K562 (cell line): ENCODE measurements around the gene SFMBT2. TPM values are rescaled to one million over a fixed set of nuclear protein-coding genes. Genes with fewer than 3 reads are reported as not detected.

Experiments used
- ATAC-seq: fragments of 200-7000 bp; cut with Tn5 transposase; 3 replicates; pipeline ENCODE4 v1.9.1; 2020; ENCODE audit warnings: moderate library complexity
- BruUV-seq: library from RNA; stranded (reverse); fragments of 400-500 nt; replicated peaks from 2 replicates; lab custom pipeline; 2021; lab: Mats Ljungman, UMichigan
- CTCF ChIA-PET: fragments of 300-600 bp; formaldehyde crosslinking; extraction: SDS; loops from one replicate; lab custom pipeline; 2021; ENCODE audit warnings: low intra/inter-chr PET ratio; lab: Yijun Ruan, JAX
- POLR2A ChIA-PET: fragments of 300-600, 350-650 bp; sonication (Branson Sonifier 250); formaldehyde crosslinking; extraction: SDS; loops from one replicate; lab custom pipeline; 2021; ENCODE audit warnings: antibody characterized with exemption, inconsistent platforms; lab: Yijun Ruan, JAX
- DNase-seq, 4 experiments: peaks; one replicate each; pipeline versions ENCODE4 v3.0.0 to v3.0.0-alpha.2; 2011 to 2018; ENCODE audit warnings: low spot score in 3 of 4, mixed read lengths in 3 of 4; ENCODE audit errors: extremely low read depth in 1 of 4
- FAIRE-seq: peaks from 2 replicates; lab custom pipeline; 2011; peaks lifted over from hg19 to GRCh38; lab: Jason Lieb, UNC
- H2AFZ ChIP-seq: 2 replicates; pipeline ENCODE4 v1.6.0; 2011; ENCODE audit warnings: low read depth, low read length, control low read depth, inconsistent platforms
- H3K27ac ChIP-seq: fragments of 200-600 bp; 3 replicates; pipeline ENCODE4 v1.8.0; 2011; ENCODE audit warnings: low read depth, mild to moderate bottlenecking, control low read depth, inconsistent platforms, low read length, moderate library complexity, mixed read lengths; ENCODE audit errors: extremely low read depth
- H3K27me3 ChIP-seq, 2 experiments: fragments of 300-600 bp in 1 of 2; 2 replicates in 1 of 2; 3 replicates in 1 of 2; pipeline versions ENCODE4 v1.6.0 to v1.8.0; 2011; ENCODE audit warnings: inconsistent platforms in 2 of 2, low read length in 2 of 2, mild to moderate bottlenecking in 1 of 2, mixed read lengths in 1 of 2, moderate library complexity in 1 of 2; ENCODE audit not compliant: control insufficient read depth in 2 of 2, insufficient read depth in 2 of 2
- H3K36me3 ChIP-seq: fragments of 300-600 bp; 3 replicates; pipeline ENCODE4 v1.8.0; 2011; ENCODE audit warnings: mild to moderate bottlenecking, low read length, inconsistent platforms; ENCODE audit not compliant: control insufficient read depth, insufficient read depth
- H3K4me1 ChIP-seq, 2 experiments: fragments of 200-600 bp in 1 of 2; replicated peaks in 1 of 2; 2 replicates in 1 of 2; 3 replicates in 1 of 2; pipeline versions ENCODE4 v1.5.1 to v1.8.0; 2011; ENCODE audit warnings: inconsistent platforms in 2 of 2, low read length in 2 of 2, mild to moderate bottlenecking in 1 of 2, mixed read lengths in 1 of 2, moderate library complexity in 1 of 2; ENCODE audit not compliant: control insufficient read depth in 2 of 2, insufficient read depth in 2 of 2
- H3K4me2 ChIP-seq: 2 replicates; pipeline ENCODE4 v1.6.1; 2011; ENCODE audit warnings: low read length, control low read depth, inconsistent platforms, mixed read lengths; ENCODE audit not compliant: insufficient read depth
- H3K4me3 ChIP-seq: fragments of 200-600 bp; sonication (generic), shearing (Covaris generic); 2 replicates; pipeline ENCODE4 v1.5.1; 2016; ENCODE audit warnings: control low read depth, inconsistent platforms
- H3K79me2 ChIP-seq: fragments of 200-600 bp; 3 replicates; pipeline ENCODE4 v1.8.0; 2011; ENCODE audit warnings: low read length, inconsistent platforms; ENCODE audit not compliant: control insufficient read depth, insufficient read depth
- H3K9ac ChIP-seq, 2 experiments: 2 replicates each; pipeline versions ENCODE4 v1.6.0 to v1.6.1; 2011; ENCODE audit warnings: low read depth in 2 of 2, low read length in 2 of 2, control low read depth in 1 of 2, inconsistent platforms in 1 of 2, mild to moderate bottlenecking in 1 of 2, mixed read lengths in 1 of 2; ENCODE audit not compliant: insufficient read depth in 1 of 2
- H3K9me1 ChIP-seq: one replicate; pipeline ENCODE4 v1.6.0; 2011; ENCODE audit warnings: inconsistent platforms, mild to moderate bottlenecking, low read length, moderate library complexity; ENCODE audit not compliant: control insufficient read depth, insufficient read depth
- H3K9me3 ChIP-seq: replicated peaks from 2 replicates; pipeline ENCODE4 v1.5.1; 2011; ENCODE audit warnings: low read depth, low read length, inconsistent platforms; ENCODE audit not compliant: control insufficient read depth, insufficient read depth
- H4K20me1 ChIP-seq: replicated peaks from 2 replicates; pipeline ENCODE4 v1.6.1; 2011; ENCODE audit warnings: low read length, inconsistent platforms, mixed read lengths; ENCODE audit not compliant: control insufficient read depth, insufficient read depth
- E2F6 ChIP-seq, 2 experiments: IDR thresholded peaks; 2 replicates each; pipeline ENCODE4 v1.6.1; 2011; ENCODE audit warnings: borderline replicate concordance in 1 of 2, control low read depth in 1 of 2, low read depth in 1 of 2, low read length in 1 of 2, mild to moderate bottlenecking in 1 of 2, mixed read lengths in 1 of 2, moderate library complexity in 1 of 2; ENCODE audit not compliant: insufficient read depth in 1 of 2, insufficient read length in 1 of 2, poor library complexity in 1 of 2, severe bottlenecking in 1 of 2; ENCODE audit errors: extremely low read depth in 1 of 2
- ETV6 ChIP-seq, 3 experiments: fragments of 150-350 bp in 1 of 3; sonication (generic) in 1 of 3; formaldehyde crosslinking in 1 of 3; IDR thresholded peaks; 2 replicates each; pipeline versions ENCODE4 v1.6.1 to v1.8.0; 2014 to 2022; ENCODE audit warnings: borderline replicate concordance in 2 of 3, low read depth in 2 of 3, antibody characterized with exemption in 1 of 3, low read length in 1 of 3, mild to moderate bottlenecking in 1 of 3, missing genetic modification reagents in 1 of 3
- ZNF444 ChIP-seq: fragments of 250-450 bp; sonication (Bioruptor Pico); IDR thresholded peaks from 2 replicates; pipeline ENCODE4 v1.4.0; 2020; ENCODE audit warnings: mild to moderate bottlenecking, moderate library complexity
- WGBS: fragments of 100-300 bp; shearing (Covaris generic); methylation state at CpG from one replicate; pipeline ENCODE4 v1.1.6; 2016; ENCODE audit warnings: low coverage, mixed read lengths; ENCODE audit not compliant: insufficient coverage; ENCODE audit errors: missing lambda C conversion rate; 5-methylcytosine and 5-hydroxymethylcytosine counted together
- in situ Hi-C: fragments of 300-500 bp; cut with MboI; formaldehyde crosslinking; loops from 4 replicates; pipeline ENCODE4 v1.15.0; 2018; ENCODE audit warnings: inconsistent platforms, mixed read lengths
- intact Hi-C: fragments of 100-400 bp; cut with micrococcal nuclease; formaldehyde crosslinking; loops from 2 replicates; pipeline ENCODE4 v1.14.2; 2022
- polyA plus RNA-seq, 8 experiments: library from polyadenylated mRNA; depleted of rRNA in 4 of 8; stranded (reverse) in 5 of 8; unstranded in 3 of 8; fragments of >200 nt; fragmentation: Nextera tagmentation in 2 of 8; fragmentation: Illumina TruSeq in 1 of 8; extraction: Ambion mirVana in 2 of 8; extraction: Trizol in 1 of 8; gene quantifications; 2 replicates each; pipeline versions ENCODE4 v1.2.1 to v1.2.3, GENCODE V29; 2011 to 2014; ENCODE audit warnings: inconsistent platforms in 1 of 8, missing spikeins in 1 of 8
- total RNA-seq, 7 experiments: library from RNA; depleted of rRNA in 6 of 7; stranded (reverse); fragments of >200 nt in 6 of 7; fragmentation: Illumina TruSeq in 2 of 7; extraction: Trizol in 2 of 7; gene quantifications; 2 replicates each; pipeline versions ENCODE4 v1.2.1 to v1.2.3, GENCODE V29; 2011 to 2021; ENCODE audit warnings: low replicate concordance in 1 of 7
- TF ChIP-seq, protein P1 (sequence below): sonication (generic); formaldehyde crosslinking; IDR thresholded peaks from 2 replicates; pipeline ENCODE4 v1.8.1; 2023; ENCODE audit warnings: mild to moderate bottlenecking, missing genetic modification reagents

Gene SFMBT2
- total and polyA plus RNA-seq, 9 of the 15 experiments (the other 6 are each of a cell fraction or from before 2014, with no cell fraction given): 1.2 to 13.6 (median 7.6) TPM

DNA sequence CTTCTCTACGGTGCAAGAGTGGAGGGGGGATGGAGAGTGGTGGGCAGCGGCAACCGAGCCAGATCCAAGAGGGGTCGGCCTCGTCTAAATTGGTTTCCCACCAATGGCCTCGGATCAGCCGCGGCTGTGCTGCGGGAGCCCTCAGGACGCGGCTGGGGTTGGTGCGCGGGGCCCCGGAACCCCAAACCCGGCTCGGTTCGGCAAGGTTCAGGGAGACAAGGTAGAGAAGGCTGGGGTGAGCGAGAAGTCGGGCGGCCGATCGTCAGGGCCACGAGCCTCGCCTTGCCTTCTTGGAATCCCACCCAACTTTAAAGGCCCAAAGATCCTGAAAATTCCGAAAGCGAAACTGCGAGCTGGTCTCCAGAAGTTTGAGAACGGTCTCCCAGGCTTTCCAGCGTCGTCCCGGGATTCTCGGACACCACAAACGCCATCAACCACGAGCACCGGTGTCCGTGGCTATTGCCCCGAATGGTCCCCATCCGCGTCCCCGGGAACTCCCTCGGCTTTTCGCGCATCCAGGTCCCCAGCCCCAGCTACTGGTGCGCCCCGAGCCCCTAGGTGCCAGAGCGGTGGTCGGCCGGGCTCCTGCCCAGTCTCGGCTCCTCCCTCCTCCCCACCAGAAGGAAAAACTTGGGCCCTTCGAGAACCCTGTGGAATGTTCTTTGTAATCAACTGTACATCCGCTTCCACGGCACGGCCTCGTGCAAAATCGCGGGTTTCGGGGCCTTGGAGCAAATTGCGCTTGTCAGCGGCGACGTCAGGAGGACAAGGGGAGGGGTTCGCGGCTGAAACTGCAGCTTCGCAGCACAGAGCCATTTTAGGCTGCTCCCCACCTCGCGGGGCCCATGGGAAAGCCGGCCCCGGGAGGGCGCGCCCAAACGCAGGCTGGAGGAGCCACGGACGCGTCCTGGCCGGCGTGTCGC, 3.2 kb downstream of the SFMBT2 start:
- H3K4me3 ChIP-seq: peak overlapping the region; percentile 85
- peaks cover 8% of the 10 kb centered on the region for H3K36me3 ChIP-seq
- H3K27ac ChIP-seq: peak overlapping the region; percentile 83
- peak overlapping the region; percentile 85 for H3K4me2 ChIP-seq
- peak overlapping the region; percentile 81 to 98 for H3K9ac ChIP-seq
- 64% methylated on average over 62 of the region's 77 CpGs for WGBS
- intact Hi-C loops (loop anchor here (2.0 to 10.0 kb wide), 4 partner anchors 93 to 487 kb away; no protein-coding TSS in a partner anchor), in situ Hi-C loops (loop anchor here (5.0 to 25.0 kb wide), 3 partner anchors 143 to 720 kb away; no protein-coding TSS in a partner anchor)
- H3K4me1 ChIP-seq: peaks cover 24 to 34% of the 10 kb centered on the region in 2 experiments
- peak overlapping the region; percentile 81 for H2AFZ ChIP-seq
- H3K79me2 ChIP-seq: peaks cover 81% of the 10 kb centered on the region
- ChIA-PET POLR2A (interaction anchor here (1.1 kb wide), 1 partner anchor 242 kb away, joined by 3 read pairs; no protein-coding TSS in a partner anchor), CTCF (interaction anchor here (1.3 to 1.4 kb wide), 2 partner anchors 488 to 569 kb away, joined by 3 to 11 read pairs; no protein-coding TSS in a partner anchor)
- no peaks in the 10 kb centered on the region for H3K27me3 ChIP-seq
- ATAC-seq (peak; percentile 16), DNase-seq (peak in 1 of 4 experiments; percentile 20), FAIRE-seq (no peak)
- H3K9me3 ChIP-seq: no peaks in the 10 kb centered on the region
- BruUV-seq: no TSS peak
- H4K20me1 ChIP-seq: peaks cover 8% of the 10 kb centered on the region; the same call in 1 of the 2 replicates
- no peaks in the 10 kb centered on the region for H3K9me1 ChIP-seq
- TF ChIP-seq E2F6 (IDR thresholded peaks at IDR 0.05; ENCODE audit: borderline replicate concordance in 1 of 2, extremely low read depth in 1 of 2, insufficient read depth in 1 of 2, insufficient read length in 1 of 2, low read depth in 1 of 2, low read length in 1 of 2, poor library complexity in 1 of 2, severe bottlenecking in 1 of 2): peak in 1 of 2 experiments; percentile 59
- TF ChIP-seq ZNF444 (CRISPR knock-in tag): no peak
- TF ChIP-seq ETV6 (IDR thresholded peaks at IDR 0.05; ENCODE audit: borderline replicate concordance in 1 of 2, low read depth in 2 of 2, low read length in 1 of 2): no peak
- TF ChIP-seq ETV6 (CRISPR knock-in tag; IDR thresholded peaks at IDR 0.05; ENCODE audit: borderline replicate concordance): no peak
- TF ChIP-seq, protein P1, sequence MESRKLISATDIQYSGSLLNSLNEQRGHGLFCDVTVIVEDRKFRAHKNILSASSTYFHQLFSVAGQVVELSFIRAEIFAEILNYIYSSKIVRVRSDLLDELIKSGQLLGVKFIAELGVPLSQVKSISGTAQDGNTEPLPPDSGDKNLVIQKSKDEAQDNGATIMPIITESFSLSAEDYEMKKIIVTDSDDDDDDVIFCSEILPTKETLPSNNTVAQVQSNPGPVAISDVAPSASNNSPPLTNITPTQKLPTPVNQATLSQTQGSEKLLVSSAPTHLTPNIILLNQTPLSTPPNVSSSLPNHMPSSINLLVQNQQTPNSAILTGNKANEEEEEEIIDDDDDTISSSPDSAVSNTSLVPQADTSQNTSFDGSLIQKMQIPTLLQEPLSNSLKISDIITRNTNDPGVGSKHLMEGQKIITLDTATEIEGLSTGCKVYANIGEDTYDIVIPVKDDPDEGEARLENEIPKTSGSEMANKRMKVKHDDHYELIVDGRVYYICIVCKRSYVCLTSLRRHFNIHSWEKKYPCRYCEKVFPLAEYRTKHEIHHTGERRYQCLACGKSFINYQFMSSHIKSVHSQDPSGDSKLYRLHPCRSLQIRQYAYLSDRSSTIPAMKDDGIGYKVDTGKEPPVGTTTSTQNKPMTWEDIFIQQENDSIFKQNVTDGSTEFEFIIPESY: peak; percentile 84
